Panc1 (cell line): ENCODE data around the gene KCNN2. TPM values are rescaled to one million over a fixed set of nuclear protein-coding genes. Genes with fewer than 3 reads are reported as not detected.

Experiments used
- ATAC-seq: fragments of 200-7000 bp; cut with Tn5 transposase; 2 replicates; pipeline ENCODE4 v1.9.1; 2020; ENCODE audit warnings: mild to moderate bottlenecking, moderate library complexity
- BruUV-seq: library from RNA; stranded (reverse); fragments of 400-500 nt; replicated peaks from 2 replicates; lab custom pipeline; 2021; lab: Mats Ljungman, UMichigan
- CTCF ChIA-PET: fragments of 300-600 bp; sonication (Branson Sonifier 250); formaldehyde crosslinking; loops from one replicate; lab custom pipeline; 2022; ENCODE audit warnings: antibody characterized with exemption; lab: Charles Lee
- POLR2A ChIA-PET: fragments of 300-600 bp; sonication (Branson Sonifier 250); formaldehyde crosslinking; loops from one replicate; lab custom pipeline; 2022; ENCODE audit warnings: antibody characterized with exemption; lab: Charles Lee
- DNase-seq: peaks from one replicate; pipeline ENCODE4 v3.0.0-alpha.2; 2010; ENCODE audit warnings: low read depth, low spot score
- H3K27ac ChIP-seq: 2 replicates; pipeline ENCODE4 v1.5.1; 2011; ENCODE audit warnings: mild to moderate bottlenecking, low read length, inconsistent platforms
- H3K27me3 ChIP-seq: fragments of 200-500 bp; sonication (Bioruptor generic); 2 replicates; pipeline ENCODE4 v1.6.0; 2014; ENCODE audit warnings: low read length, inconsistent platforms; ENCODE audit not compliant: control insufficient read depth, insufficient read depth
- H3K36me3 ChIP-seq: fragments of 200-500 bp; sonication (Bioruptor generic); 2 replicates; pipeline ENCODE4 v1.5.1; 2014; ENCODE audit warnings: inconsistent platforms, mild to moderate bottlenecking, low read length, moderate library complexity; ENCODE audit not compliant: control insufficient read depth, insufficient read depth
- H3K4me1 ChIP-seq: 2 replicates; pipeline ENCODE4 v1.5.1; 2011; ENCODE audit warnings: inconsistent platforms, mild to moderate bottlenecking, low read length, moderate library complexity; ENCODE audit not compliant: control insufficient read depth, insufficient read depth
- H3K4me3 ChIP-seq, 2 experiments: 2 replicates each; pipeline ENCODE4 v1.5.1; 2011 to 2012; ENCODE audit warnings: low read depth in 2 of 2, low read length in 2 of 2, mild to moderate bottlenecking in 2 of 2, inconsistent platforms in 1 of 2, moderate library complexity in 1 of 2
- H3K9me3 ChIP-seq: fragments of 200-500 bp; sonication (Bioruptor generic); 2 replicates; pipeline ENCODE4 v1.5.1; 2014; ENCODE audit warnings: low read depth, mild to moderate bottlenecking, inconsistent platforms, low read length, moderate library complexity; ENCODE audit not compliant: control insufficient read depth, insufficient read depth
- POLR2AphosphoS5 ChIP-seq: IDR thresholded peaks from 2 replicates; pipeline ENCODE4 v1.6.1; 2012; ENCODE audit warnings: mild to moderate bottlenecking, low read depth, low read length, moderate library complexity
- SIN3A ChIP-seq: IDR thresholded peaks from 2 replicates; pipeline ENCODE4 v1.6.1; 2012; ENCODE audit warnings: low read depth, mild to moderate bottlenecking, low read length, moderate library complexity, borderline replicate concordance; ENCODE audit not compliant: insufficient read depth
- TCF7L2 ChIP-seq: IDR thresholded peaks from 2 replicates; pipeline ENCODE4 v1.6.1; 2011; ENCODE audit warnings: mild to moderate bottlenecking, low read depth, low read length, inconsistent platforms
- in situ Hi-C: cut with HindIII; loops from 2 replicates; pipeline ENCODE4 v1.10.0; 2016; ENCODE audit warnings: low sequenced_read_pairs, low pct_unique_long_range_greater_than_20kb
- intact Hi-C: fragments of 100-400 bp; cut with micrococcal nuclease; formaldehyde crosslinking; loops from one replicate; pipeline ENCODE4 v1.10.0; 2022; ENCODE audit not compliant: unreplicated experiment
- total RNA-seq: library from RNA; stranded (reverse); gene quantifications from one replicate; pipeline ENCODE4 v1.2.1, GENCODE V29; 2021; ENCODE audit not compliant: unreplicated experiment
- TF ChIP-seq, protein P1 (sequence below): fragments of 450-650 bp; IDR thresholded peaks from 2 replicates; pipeline ENCODE4 v1.5.1; 2017; ENCODE audit warnings: mild to moderate bottlenecking
- TF ChIP-seq, protein P2 (sequence below), 2 experiments: IDR thresholded peaks; 2 replicates each; pipeline ENCODE4 v1.6.1; 2011 to 2012; ENCODE audit warnings: low read depth in 2 of 2, control low read depth in 1 of 2, low read length in 1 of 2, mild to moderate bottlenecking in 1 of 2, moderate library complexity in 1 of 2; ENCODE audit not compliant: insufficient read depth in 1 of 2

KCNN2 gene
- total RNA-seq, 1 experiment from 2014 or later: not detected

DNA sequence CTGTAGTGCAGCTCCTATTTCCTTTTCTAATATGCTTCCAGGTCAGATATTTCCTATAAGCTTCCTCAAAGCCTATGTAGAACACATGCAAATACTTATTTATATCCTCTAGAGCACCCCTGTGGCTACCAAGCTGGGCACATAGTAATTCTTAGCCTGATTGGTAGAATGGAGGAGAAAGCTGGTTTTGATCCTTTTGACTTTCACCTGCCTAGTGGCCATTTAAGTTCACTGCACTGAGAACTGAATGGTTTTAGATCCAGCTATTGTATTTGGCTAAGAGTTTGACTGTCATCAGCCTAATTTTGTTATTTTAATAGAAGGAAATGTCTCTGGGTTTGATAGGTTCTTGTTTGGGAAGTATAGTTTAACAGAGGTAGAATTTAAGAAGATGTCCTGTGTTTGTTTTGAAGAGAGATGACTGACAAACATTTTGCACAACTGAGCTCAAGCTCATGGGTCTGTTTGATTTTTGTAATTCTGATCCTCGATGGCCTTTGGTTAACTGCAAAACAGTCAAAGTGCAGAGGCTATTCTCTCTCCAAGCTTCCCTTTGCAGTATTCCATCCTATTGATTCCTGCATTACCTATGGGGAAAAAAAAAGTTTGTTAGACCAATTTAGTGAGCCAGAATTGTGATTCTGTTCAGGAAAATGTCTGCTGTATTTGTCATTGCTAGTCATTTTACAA lies 85.4 kb downstream of the KCNN2 start:
- intact Hi-C loops (no loop called here), in situ Hi-C loops (no loop called here)
- ATAC-seq (no peak), DNase-seq (no peak)
- ChIA-PET POLR2A (no interaction called here), CTCF (interaction anchor here (1.7 kb wide), 1 partner anchor 767 kb away, joined by 4 read pairs; no protein-coding TSS in a partner anchor)
- no peak overlapping the region for H3K27ac ChIP-seq
- H3K4me3 ChIP-seq: no peak overlapping the region
- no peaks in the 10 kb centered on the region for H3K36me3 ChIP-seq
- TF ChIP-seq POLR2AphosphoS5: no peak
- TF ChIP-seq SIN3A: no peak
- TF ChIP-seq, protein P1, sequence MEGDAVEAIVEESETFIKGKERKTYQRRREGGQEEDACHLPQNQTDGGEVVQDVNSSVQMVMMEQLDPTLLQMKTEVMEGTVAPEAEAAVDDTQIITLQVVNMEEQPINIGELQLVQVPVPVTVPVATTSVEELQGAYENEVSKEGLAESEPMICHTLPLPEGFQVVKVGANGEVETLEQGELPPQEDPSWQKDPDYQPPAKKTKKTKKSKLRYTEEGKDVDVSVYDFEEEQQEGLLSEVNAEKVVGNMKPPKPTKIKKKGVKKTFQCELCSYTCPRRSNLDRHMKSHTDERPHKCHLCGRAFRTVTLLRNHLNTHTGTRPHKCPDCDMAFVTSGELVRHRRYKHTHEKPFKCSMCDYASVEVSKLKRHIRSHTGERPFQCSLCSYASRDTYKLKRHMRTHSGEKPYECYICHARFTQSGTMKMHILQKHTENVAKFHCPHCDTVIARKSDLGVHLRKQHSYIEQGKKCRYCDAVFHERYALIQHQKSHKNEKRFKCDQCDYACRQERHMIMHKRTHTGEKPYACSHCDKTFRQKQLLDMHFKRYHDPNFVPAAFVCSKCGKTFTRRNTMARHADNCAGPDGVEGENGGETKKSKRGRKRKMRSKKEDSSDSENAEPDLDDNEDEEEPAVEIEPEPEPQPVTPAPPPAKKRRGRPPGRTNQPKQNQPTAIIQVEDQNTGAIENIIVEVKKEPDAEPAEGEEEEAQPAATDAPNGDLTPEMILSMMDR: peak; percentile 30; the same call in 1 of the 2 replicates
- TF ChIP-seq TCF7L2: no peak
- H3K27me3 ChIP-seq: peaks cover 3% of the 10 kb centered on the region; the same call in 1 of the 2 replicates
- no peaks in the 10 kb centered on the region; the same call in 1 of the 2 replicates for H3K4me1 ChIP-seq
- no peaks in the 10 kb centered on the region for H3K9me3 ChIP-seq
- no TSS peak for BruUV-seq

DNA sequence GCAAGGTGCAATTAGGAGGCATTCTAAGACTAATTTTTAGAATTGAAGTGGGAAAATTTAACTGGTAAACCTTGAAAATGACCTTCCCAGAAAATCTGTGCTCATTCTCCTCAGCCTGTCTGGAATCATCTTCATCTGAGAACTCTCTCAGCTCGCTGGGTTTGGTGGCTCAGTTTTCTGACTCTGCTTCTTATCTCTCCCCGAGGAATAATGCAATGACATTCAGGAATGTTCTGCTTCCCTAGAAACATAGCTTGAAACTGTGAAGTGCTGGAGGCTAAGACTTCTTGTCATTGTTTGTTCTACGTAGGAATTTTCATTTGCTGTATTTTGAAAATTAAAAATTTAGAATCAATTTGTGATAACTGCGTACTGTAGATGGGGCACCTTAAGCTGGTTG lies 86.6 kb downstream of the KCNN2 start:
- in situ Hi-C loops (no loop called here), intact Hi-C loops (no loop called here)
- H3K4me1 ChIP-seq: no peaks in the 10 kb centered on the region; the same call in 1 of the 2 replicates
- CTCF ChIA-PET: interaction anchor here (1.7 to 2.5 kb wide), 2 partner anchors 769 to 836 kb away, joined by 4 to 10 read pairs; no protein-coding TSS in a partner anchor
- ATAC-seq: no peak
- no peaks in the 10 kb centered on the region for H3K36me3 ChIP-seq
- DNase-seq: no peak
- TF ChIP-seq TCF7L2: no peak
- TF ChIP-seq SIN3A: no peak
- TF ChIP-seq, protein P1: no peak
- no peak for TF ChIP-seq POLR2AphosphoS5
- TF ChIP-seq, protein P2, sequence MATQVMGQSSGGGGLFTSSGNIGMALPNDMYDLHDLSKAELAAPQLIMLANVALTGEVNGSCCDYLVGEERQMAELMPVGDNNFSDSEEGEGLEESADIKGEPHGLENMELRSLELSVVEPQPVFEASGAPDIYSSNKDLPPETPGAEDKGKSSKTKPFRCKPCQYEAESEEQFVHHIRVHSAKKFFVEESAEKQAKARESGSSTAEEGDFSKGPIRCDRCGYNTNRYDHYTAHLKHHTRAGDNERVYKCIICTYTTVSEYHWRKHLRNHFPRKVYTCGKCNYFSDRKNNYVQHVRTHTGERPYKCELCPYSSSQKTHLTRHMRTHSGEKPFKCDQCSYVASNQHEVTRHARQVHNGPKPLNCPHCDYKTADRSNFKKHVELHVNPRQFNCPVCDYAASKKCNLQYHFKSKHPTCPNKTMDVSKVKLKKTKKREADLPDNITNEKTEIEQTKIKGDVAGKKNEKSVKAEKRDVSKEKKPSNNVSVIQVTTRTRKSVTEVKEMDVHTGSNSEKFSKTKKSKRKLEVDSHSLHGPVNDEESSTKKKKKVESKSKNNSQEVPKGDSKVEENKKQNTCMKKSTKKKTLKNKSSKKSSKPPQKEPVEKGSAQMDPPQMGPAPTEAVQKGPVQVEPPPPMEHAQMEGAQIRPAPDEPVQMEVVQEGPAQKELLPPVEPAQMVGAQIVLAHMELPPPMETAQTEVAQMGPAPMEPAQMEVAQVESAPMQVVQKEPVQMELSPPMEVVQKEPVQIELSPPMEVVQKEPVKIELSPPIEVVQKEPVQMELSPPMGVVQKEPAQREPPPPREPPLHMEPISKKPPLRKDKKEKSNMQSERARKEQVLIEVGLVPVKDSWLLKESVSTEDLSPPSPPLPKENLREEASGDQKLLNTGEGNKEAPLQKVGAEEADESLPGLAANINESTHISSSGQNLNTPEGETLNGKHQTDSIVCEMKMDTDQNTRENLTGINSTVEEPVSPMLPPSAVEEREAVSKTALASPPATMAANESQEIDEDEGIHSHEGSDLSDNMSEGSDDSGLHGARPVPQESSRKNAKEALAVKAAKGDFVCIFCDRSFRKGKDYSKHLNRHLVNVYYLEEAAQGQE (IDR thresholded peaks at IDR 0.05; ENCODE audit: insufficient read depth in 1 of 2, low read depth in 2 of 2, low read length in 1 of 2): no peak
- no peak overlapping the region for H3K27ac ChIP-seq
- POLR2A ChIA-PET: no interaction called here
- no peak overlapping the region for H3K4me3 ChIP-seq
- no peaks in the 10 kb centered on the region for H3K9me3 ChIP-seq
- H3K27me3 ChIP-seq: peaks cover 5% of the 10 kb centered on the region; the same call in 1 of the 2 replicates
- BruUV-seq: no TSS peak
